GM23248 (cell line): ENCODE data around the gene PAX7. TPM values are rescaled to one million over a fixed set of nuclear protein-coding genes. Genes with fewer than 3 reads are reported as not detected.
A peak's percentile ranks its signal among the peaks of the same experiment; 100 is the strongest.

Experiments used
- DNase-seq: peaks from one replicate; pipeline ENCODE4 v3.0.0-alpha.2; 2015
- H2AFZ ChIP-seq: fragments of 200-600 bp; sonication (generic); 2 replicates; pipeline ENCODE4 v1.6.1; 2016; ENCODE audit warnings: antibody characterized with exemption
- H3F3A ChIP-seq: fragments of 200-600 bp; sonication (generic); 2 replicates; pipeline ENCODE4 v1.6.1; 2016; ENCODE audit warnings: mild to moderate bottlenecking, antibody characterized with exemption, mixed run types; ENCODE audit not compliant: insufficient read depth
- H3K27ac ChIP-seq: fragments of 200-600 bp; sonication (generic); 2 replicates; pipeline ENCODE4 v1.5.1; 2016; ENCODE audit warnings: mild to moderate bottlenecking
- H3K27me3 ChIP-seq: fragments of 200-600 bp; sonication (generic); replicated peaks from 2 replicates; pipeline ENCODE4 v1.6.1; 2016; ENCODE audit warnings: mild to moderate bottlenecking; ENCODE audit not compliant: insufficient read depth
- H3K36me3 ChIP-seq: fragments of 200-600 bp; sonication (generic); 2 replicates; pipeline ENCODE4 v1.6.1; 2016; ENCODE audit warnings: low read depth, mild to moderate bottlenecking
- H3K4me1 ChIP-seq: fragments of 200-600 bp; sonication (generic); 2 replicates; pipeline ENCODE4 v1.6.1; 2016; ENCODE audit warnings: mild to moderate bottlenecking; ENCODE audit not compliant: insufficient read depth
- H3K4me2 ChIP-seq: fragments of 200-600 bp; sonication (generic); one replicate; pipeline ENCODE4 v1.6.1; 2016; ENCODE audit warnings: mild to moderate bottlenecking; ENCODE audit not compliant: unreplicated experiment
- H3K4me3 ChIP-seq: fragments of 200-600 bp; sonication (generic); 2 replicates; pipeline ENCODE4 v1.5.1; 2016; ENCODE audit warnings: mild to moderate bottlenecking
- H3K79me2 ChIP-seq: fragments of 200-600 bp; sonication (generic); 2 replicates; pipeline ENCODE4 v1.6.1; 2016; ENCODE audit warnings: mild to moderate bottlenecking; ENCODE audit not compliant: insufficient read depth
- H3K9ac ChIP-seq: fragments of 200-600 bp; sonication (generic); 2 replicates; pipeline ENCODE4 v1.6.1; 2016; ENCODE audit warnings: mild to moderate bottlenecking
- H3K9me2 ChIP-seq: fragments of 200-600 bp; sonication (generic); 2 replicates; pipeline ENCODE4 v1.6.1; 2016; ENCODE audit warnings: mixed run types, mild to moderate bottlenecking, moderate library complexity; ENCODE audit not compliant: insufficient read depth
- H3K9me3 ChIP-seq: fragments of 200-600 bp; sonication (generic); one replicate; pipeline ENCODE4 v1.6.1; 2017; ENCODE audit warnings: low read depth
- H4K20me1 ChIP-seq: fragments of 200-600 bp; sonication (generic); 2 replicates; pipeline ENCODE4 v1.6.0; 2016; ENCODE audit not compliant: insufficient read depth
- EZH2 ChIP-seq: fragments of 200-600 bp; sonication (generic); IDR thresholded peaks from 2 replicates; pipeline ENCODE4 v1.6.1; 2018; ENCODE audit warnings: antibody characterized with exemption, mild to moderate bottlenecking; ENCODE audit not compliant: insufficient read depth, poor library complexity, severe bottlenecking
- EZH2phosphoT487 ChIP-seq: fragments of 200-600 bp; sonication (generic); IDR thresholded peaks from 2 replicates; pipeline ENCODE4 v1.6.1; 2018; ENCODE audit warnings: antibody characterized with exemption, moderate library complexity, mild to moderate bottlenecking, low read depth; ENCODE audit not compliant: insufficient read depth
- WGBS, 2 experiments: methylation state at CpG; one replicate each; pipeline ENCODE4 v1.1.6; 2015 to 2017; ENCODE audit warnings: low lambda C conversion rate in 2 of 2, low coverage in 1 of 2; ENCODE audit errors: missing lambda C conversion rate in 2 of 2; 5-methylcytosine and 5-hydroxymethylcytosine counted together
- in situ Hi-C: fragments of 300-500 bp; cut with MboI; formaldehyde crosslinking; loops from 2 replicates; pipeline ENCODE4 v1.15.0; 2020
- polyA plus RNA-seq: library from polyadenylated mRNA; unstranded; fragments of >200 nt; fragmentation: Nextera tagmentation; extraction: Ambion mirVana; gene quantifications from 2 replicates; pipeline ENCODE4 v1.2.1, GENCODE V29; 2016
- total RNA-seq: library from RNA; depleted of rRNA; stranded (reverse); fragments of >200 nt; shearing (Covaris generic); gene quantifications from 2 replicates; pipeline ENCODE4 v1.2.3, GENCODE V29; 2014

The PAX7 gene
- total and polyA plus RNA-seq, 2 experiments from 2014 or later: not detected

GRCh38 chr1:18642278-18643095, 11.8 kb downstream of the PAX7 start:
- WGBS, 2 experiments: 2 to 4% methylated on average over 6 to 22 of the region's 22 CpGs
- Histone ChIP-seq H3K4me3 (no peak overlapping the region), H4K20me1 (no peaks in the 10 kb centered on the region), H3K4me1 (no peaks in the 10 kb centered on the region), H3K36me3 (no peaks in the 10 kb centered on the region), H3K9me3 (no peaks in the 10 kb centered on the region), H3K27me3 (peaks cover 91% of the 10 kb centered on the region), H3K79me2 (no peaks in the 10 kb centered on the region), H3K9me2 (no peaks in the 10 kb centered on the region), H3K9ac (no peak overlapping the region), H3K27ac (no peak overlapping the region), H3K4me2 (no peak overlapping the region), H2AFZ (no peak overlapping the region), H3F3A (no peaks in the 10 kb centered on the region)
- DNase-seq: no peak
- 0 out of 2 replicates have a peak, but pooled peaks have one; percentile 31 for TF ChIP-seq EZH2phosphoT487
- no peak for TF ChIP-seq EZH2
- in situ Hi-C loops: no loop called here

GRCh38 chr1:18643154-18644012, 12.7 kb downstream of the PAX7 start:
- H3K4me2 ChIP-seq: no peak overlapping the region
- no peaks in the 10 kb centered on the region for H3K9me2 ChIP-seq
- in situ Hi-C loops: no loop called here
- no peak overlapping the region for H3K27ac ChIP-seq
- no peaks in the 10 kb centered on the region for H4K20me1 ChIP-seq
- WGBS, 2 experiments: 2% methylated on average over 69 to 71 of the region's 73 CpGs
- H3K36me3 ChIP-seq: no peaks in the 10 kb centered on the region
- no peak overlapping the region for H2AFZ ChIP-seq
- H3F3A ChIP-seq: no peaks in the 10 kb centered on the region
- H3K4me3 ChIP-seq: no peak overlapping the region; the same call in 1 of the 2 replicates
- H3K4me1 ChIP-seq: no peaks in the 10 kb centered on the region
- 0 out of 2 replicates have a peak, but pooled peaks have one; percentile 22 for TF ChIP-seq EZH2phosphoT487
- no peak for TF ChIP-seq EZH2
- no peak for DNase-seq
- no peaks in the 10 kb centered on the region for H3K9me3 ChIP-seq
- H3K9ac ChIP-seq: no peak overlapping the region
- H3K27me3 ChIP-seq: peaks cover 89% of the 10 kb centered on the region
- no peaks in the 10 kb centered on the region for H3K79me2 ChIP-seq

GRCh38 chr1:18644013-18644399, 13.4 kb downstream of the PAX7 start:
- Histone ChIP-seq H3K27ac (no peak overlapping the region), H3K4me2 (no peak overlapping the region), H2AFZ (no peak overlapping the region), H3K4me1 (no peaks in the 10 kb centered on the region), H3K27me3 (peaks cover 87% of the 10 kb centered on the region), H3K9ac (no peak overlapping the region), H3F3A (no peaks in the 10 kb centered on the region), H3K79me2 (no peaks in the 10 kb centered on the region), H4K20me1 (no peaks in the 10 kb centered on the region), H3K36me3 (no peaks in the 10 kb centered on the region), H3K9me3 (no peaks in the 10 kb centered on the region), H3K9me2 (no peaks in the 10 kb centered on the region), H3K4me3 (no peak overlapping the region)
- no peak for DNase-seq
- in situ Hi-C loops: no loop called here
- no peak for TF ChIP-seq EZH2phosphoT487
- no peak for TF ChIP-seq EZH2
- WGBS, 2 experiments: 0 to 3% methylated on average over 20 to 21 of the region's 22 CpGs

GRCh38 chr1:18644446-18644845, 13.8 kb downstream of the PAX7 start:
- DNase-seq: no peak
- H3K36me3 ChIP-seq: no peaks in the 10 kb centered on the region
- TF ChIP-seq EZH2: no peak
- no peak overlapping the region for H3K9ac ChIP-seq
- H3K4me1 ChIP-seq: no peaks in the 10 kb centered on the region
- H3K79me2 ChIP-seq: no peaks in the 10 kb centered on the region
- peaks cover 87% of the 10 kb centered on the region for H3K27me3 ChIP-seq
- no peak overlapping the region for H3K4me3 ChIP-seq
- H3K27ac ChIP-seq: no peak overlapping the region
- in situ Hi-C loops: no loop called here
- H3F3A ChIP-seq: no peaks in the 10 kb centered on the region
- H2AFZ ChIP-seq: no peak overlapping the region
- no peaks in the 10 kb centered on the region for H3K9me3 ChIP-seq
- H3K9me2 ChIP-seq: no peaks in the 10 kb centered on the region
- H4K20me1 ChIP-seq: no peaks in the 10 kb centered on the region
- no peak overlapping the region for H3K4me2 ChIP-seq
- 9% methylated on average over 5 of the region's 5 CpGs for WGBS, 2 experiments
